Measurements from ENCODE around the gene AOPEP. TPM values are rescaled to one million over a fixed set of nuclear protein-coding genes. Genes with fewer than 3 reads are reported as not detected.

Gene AOPEP
- polyA plus RNA-seq, 2 of the 4 experiments (the other 2 are of a cell fraction), result 226 to 266 TPM

GRCh38 chr9:95095641-95096355, 369.3 kb downstream of the AOPEP start (continued):
- no peak for TF ChIP-seq REST (IDR thresholded peaks at IDR 0.05)
- no peak for TF ChIP-seq ZFP36 (IDR thresholded peaks at IDR 0.05; ENCODE audit: borderline replicate concordance, partially characterized antibody)
- no peak for TF ChIP-seq RFX5 (IDR thresholded peaks at IDR 0.05)
- no peak for TF ChIP-seq KDM5A (IDR thresholded peaks at IDR 0.05)
- no peak for TF ChIP-seq JUN (IDR thresholded peaks at IDR 0.05)
- TF ChIP-seq PHF8 (IDR thresholded peaks at IDR 0.05; ENCODE audit: borderline replicate concordance, low read depth), result no peak

GRCh38 chr9:95096381-95096780, 369.9 kb downstream of the AOPEP start:
- WGBS (ENCODE audit: missing lambda C conversion rate), result 91% methylated on average over 10 of the region's 12 CpGs
- CTCF ChIA-PET, result interaction anchor here (1.0 to 3.0 kb wide), 8 partner anchors 9 to 415 kb away, joined by 3 to 9 read pairs (median 4); no protein-coding TSS in a partner anchor
- H3K27ac ChIP-seq, result peak overlapping the region in 1 of 2 experiments; percentile 18; a peak in 2 of 6 replicates
- POLR2A ChIA-PET, result no interaction called here
- no peak for FAIRE-seq
- TF ChIP-seq EP300 (IDR thresholded peaks at IDR 0.05) (no peak), NFE2L2 (conservative IDR thresholded peaks at IDR 0.05; ENCODE audit: low read length) (no peak), RFX5 (IDR thresholded peaks at IDR 0.05) (no peak), CHD4 (IDR thresholded peaks at IDR 0.05; ENCODE audit: borderline replicate concordance) (no peak), ZNF302 (CRISPR knock-in tag; IDR thresholded peaks at IDR 0.05) (no peak), PHF8 (IDR thresholded peaks at IDR 0.05; ENCODE audit: borderline replicate concordance, low read depth) (no peak), NR3C1 (IDR thresholded peaks at IDR 0.05) (no peak), SREBF2 (IDR thresholded peaks at IDR 0.05) (no peak), HEYL (CRISPR knock-in tag; IDR thresholded peaks at IDR 0.05) (no peak), PBX3 (IDR thresholded peaks at IDR 0.05) (no peak), ATOH8 (CRISPR knock-in tag; IDR thresholded peaks at IDR 0.05; ENCODE audit: low read depth) (no peak), RNF2 (IDR thresholded peaks at IDR 0.05; ENCODE audit: borderline replicate concordance, low read depth) (no peak), KDM1A (IDR thresholded peaks at IDR 0.05; ENCODE audit: low read depth) (no peak), EHMT2 (IDR thresholded peaks at IDR 0.05; ENCODE audit: low read depth) (no peak), POLR2AphosphoS2 (conservative IDR thresholded peaks at IDR 0.05; ENCODE audit: low read length) (no peak)
- no peaks in the 10 kb centered on the region for H3K9me3 ChIP-seq
- no peak for DNase-seq (ENCODE audit: low read depth in 1 of 2, low spot score in 1 of 2)
- no peak overlapping the region for H3K4me3 ChIP-seq
- peaks cover 55% of the 10 kb centered on the region for H3K4me1 ChIP-seq
- no peak overlapping the region for H3K4me2 ChIP-seq
- ATAC-seq, result peak; percentile 3 to 7; a peak in 3 of 6 replicates
